ENCODE measurements around the gene ITGB4. TPM values are rescaled to one million over a fixed set of nuclear protein-coding genes. Genes with fewer than 3 reads are reported as not detected.
A peak's percentile ranks its signal among the peaks of the same experiment; 100 is the strongest.

ITGB4 gene
- total RNA-seq, 4 donors from 2014 or later: 371 to 689 (median 435) TPM

GRCh38 chr17:75806822-75807500, 85.7 kb downstream of the ITGB4 start:
- 67 to 80% methylated on average over 4 of the region's 4 CpGs for WGBS, 2 donors
- peak in 1 of 2 donors; percentile 68 for DNase-seq (ENCODE audit: low spot score in 2 of 2)
- no peak overlapping the region for H3K4me3 ChIP-seq (ENCODE audit: low read depth, poor library complexity, severe bottlenecking)
- intact Hi-C loops (cut with DNase I; ENCODE audit: low total_unique reads): no loop called here
- TF ChIP-seq POLR2A (IDR thresholded peaks at IDR 0.05) (no peak), CTCF (IDR thresholded peaks at IDR 0.05) (no peak)

Small RNAs within 50 kb of the gene (microRNA-seq; reads per million reads assigned to microRNA genes)
- 0 to 0.57 reads per million in 2 donors for gene MIR4738 (ENCODE audit: borderline number of aligned reads in 1 of 2, borderline replicate concordance in 2 of 2)

Other genes starting within 250 kb of the ITGB4 start
- gene CASKIN2, start 205.9 kb upstream of the ITGB4 start, total RNA-seq: 10 to 100 TPM; 11.7 to 23.2 (median 17.8) TPM
- 10 to 100 TPM; 42.7 to 70.8 (median 50.8) TPM for gene TSEN54, start 204.9 kb upstream of the ITGB4 start, total RNA-seq
- gene LLGL2, start 195.8 kb upstream of the ITGB4 start, total RNA-seq: 10 to 100 TPM; 57.3 to 96.0 (median 79.6) TPM
- gene MYO15B, start 133.7 kb upstream of the ITGB4 start, total RNA-seq: 100 to 1,000 TPM in 1 of 4 donors, 10 to 100 TPM in 3; 32.1 to 103 (median 38.9) TPM
- 10 to 100 TPM in 1 of 4 donors, 1 to 10 TPM in 3; 7.1 to 11.9 (median 9.5) TPM for gene SMIM5, start 88.0 kb upstream of the ITGB4 start, total RNA-seq
- 10 to 100 TPM; 50.8 to 76.3 (median 60.5) TPM for gene RECQL5, start 54.3 kb upstream of the ITGB4 start, total RNA-seq
- gene SAP30BP, start 54.1 kb upstream of the ITGB4 start, total RNA-seq: 10 to 100 TPM; 54.0 to 85.1 (median 74.1) TPM
- 10 to 100 TPM; 20.6 to 31.0 (median 28.9) TPM for gene GALK1, start 43.7 kb downstream of the ITGB4 start, total RNA-seq
- 10 to 100 TPM; 26.5 to 42.5 (median 31.9) TPM for gene UNK, start 63.3 kb downstream of the ITGB4 start, total RNA-seq
- gene UNC13D, start 122.9 kb downstream of the ITGB4 start, total RNA-seq: 1 to 10 TPM; 5.0 to 9.1 (median 7.6) TPM
- 100 to 1,000 TPM in 2 of 4 donors, 10 to 100 TPM in 2; 74.2 to 149 (median 93.8) TPM for gene WBP2, start 133.9 kb downstream of the ITGB4 start, total RNA-seq
- 10 to 100 TPM; 33.2 to 62.5 (median 41.5) TPM for gene TRIM47, start 157.1 kb downstream of the ITGB4 start, total RNA-seq
- gene TRIM65, start 175.5 kb downstream of the ITGB4 start, total RNA-seq: 10 to 100 TPM; 23.1 to 36.3 (median 32.2) TPM
- gene MRPL38, start 183.4 kb downstream of the ITGB4 start, total RNA-seq: 10 to 100 TPM; 36.5 to 64.7 (median 49.0) TPM
- 10 to 100 TPM; 20.4 to 23.8 (median 22.4) TPM for gene FBF1, start 219.6 kb downstream of the ITGB4 start, total RNA-seq